Measurements from ENCODE around the gene CTCF.
A peak's percentile ranks its signal among the peaks of the same experiment; 100 is the strongest.

Gene CTCF

GRCh38 chr16:67561501-67561823 lies 864 bp upstream of the CTCF start:
- H3K4me3 ChIP-seq (ENCODE audit: low read length): peak overlapping the region; percentile 64
- no peak for DNase-seq (ENCODE audit: low read depth)
- no peak for TF ChIP-seq CTCF (conservative IDR thresholded peaks at IDR 0.05; ENCODE audit: low read depth, low read length)

- TF ChIP-seq CTCF (conservative IDR thresholded peaks at IDR 0.05; ENCODE audit: low read depth, low read length): no peak
- peak; percentile 79 for DNase-seq (ENCODE audit: low read depth)
- H3K4me3 ChIP-seq (ENCODE audit: low read length): peak overlapping the region; percentile 64
Observed at GRCh38 chr16:67561824-67562525, 351 bp upstream of the CTCF start.

GRCh38 chr16:67562918-67563707 lies 787 bp downstream of the CTCF start:
- peak; percentile 30 for DNase-seq (ENCODE audit: low read depth)
- TF ChIP-seq CTCF (conservative IDR thresholded peaks at IDR 0.05; ENCODE audit: low read depth, low read length): peak; percentile 29
- H3K4me3 ChIP-seq (ENCODE audit: low read length): peak overlapping the region; percentile 64

GRCh38 chr16:67563708-67564468 lies 1.6 kb downstream of the CTCF start:
- peak; percentile 23 for DNase-seq (ENCODE audit: low read depth)
- H3K4me3 ChIP-seq (ENCODE audit: low read length): peak overlapping the region; percentile 64
- TF ChIP-seq CTCF (conservative IDR thresholded peaks at IDR 0.05; ENCODE audit: low read depth, low read length): no peak

GRCh38 chr16:67565470-67566100 lies 3.3 kb downstream of the CTCF start:
- no peak overlapping the region for H3K4me3 ChIP-seq (ENCODE audit: low read length)
- DNase-seq (ENCODE audit: low read depth): no peak
- no peak for TF ChIP-seq CTCF (conservative IDR thresholded peaks at IDR 0.05; ENCODE audit: low read depth, low read length)

GRCh38 chr16:67571464-67571863 lies 9.1 kb downstream of the CTCF start:
- TF ChIP-seq CTCF (conservative IDR thresholded peaks at IDR 0.05; ENCODE audit: low read depth, low read length): no peak
- no peak for DNase-seq (ENCODE audit: low read depth)
- no peak overlapping the region for H3K4me3 ChIP-seq (ENCODE audit: low read length)
